ENCODE data around the gene SRP54.

SRP54 gene

DNA sequence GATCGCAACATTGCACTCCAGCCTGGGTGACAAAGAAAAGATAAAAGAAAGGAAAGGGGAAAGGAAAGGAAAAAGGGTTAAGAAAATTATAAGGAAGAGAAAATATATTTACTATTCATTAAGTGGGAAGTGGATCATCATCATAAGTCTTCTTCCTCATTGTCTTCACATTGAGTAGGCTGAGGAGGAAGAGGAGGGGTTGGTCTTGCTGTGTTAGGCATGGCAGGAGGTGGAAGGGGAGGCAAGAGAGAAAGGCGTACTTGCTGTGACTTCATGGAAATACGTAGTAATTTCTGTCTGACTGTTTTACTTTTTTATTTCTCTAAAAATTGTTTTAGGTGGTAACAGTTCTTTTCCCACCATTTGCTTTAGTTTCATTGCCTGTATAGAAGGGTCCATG lies 89.4 kb downstream of the SRP54 start:
- POLR2A ChIA-PET = no interaction called here
- TF ChIP-seq YY2 (tag by site-specific recombination; IDR thresholded peaks at IDR 0.05) = no peak
- no peak for TF ChIP-seq ZNF2 (tag by site-specific recombination; IDR thresholded peaks at IDR 0.05)
- TF ChIP-seq ZNF138 (tag by site-specific recombination; IDR thresholded peaks at IDR 0.05; ENCODE audit: borderline replicate concordance) = no peak
- TF ChIP-seq, protein P1, sequence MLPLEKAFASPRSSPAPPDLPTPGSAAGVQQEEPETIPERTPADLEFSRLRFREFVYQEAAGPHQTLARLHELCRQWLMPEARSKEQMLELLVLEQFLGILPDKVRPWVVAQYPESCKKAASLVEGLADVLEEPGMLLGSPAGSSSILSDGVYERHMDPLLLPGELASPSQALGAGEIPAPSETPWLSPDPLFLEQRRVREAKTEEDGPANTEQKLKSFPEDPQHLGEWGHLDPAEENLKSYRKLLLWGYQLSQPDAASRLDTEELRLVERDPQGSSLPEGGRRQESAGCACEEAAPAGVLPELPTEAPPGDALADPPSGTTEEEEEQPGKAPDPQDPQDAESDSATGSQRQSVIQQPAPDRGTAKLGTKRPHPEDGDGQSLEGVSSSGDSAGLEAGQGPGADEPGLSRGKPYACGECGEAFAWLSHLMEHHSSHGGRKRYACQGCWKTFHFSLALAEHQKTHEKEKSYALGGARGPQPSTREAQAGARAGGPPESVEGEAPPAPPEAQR (tag by site-specific recombination; IDR thresholded peaks at IDR 0.05) = no peak
- no peak for TF ChIP-seq ZNF677 (tag by site-specific recombination; IDR thresholded peaks at IDR 0.05)
- no peak for TF ChIP-seq SP7 (tag by site-specific recombination; IDR thresholded peaks at IDR 0.05)
- TF ChIP-seq ZNF600 (tag by site-specific recombination; IDR thresholded peaks at IDR 0.05) = no peak
- TF ChIP-seq ZNF132 (tag by site-specific recombination; IDR thresholded peaks at IDR 0.05; ENCODE audit: borderline replicate concordance) = no peak
- TF ChIP-seq, protein P2, sequence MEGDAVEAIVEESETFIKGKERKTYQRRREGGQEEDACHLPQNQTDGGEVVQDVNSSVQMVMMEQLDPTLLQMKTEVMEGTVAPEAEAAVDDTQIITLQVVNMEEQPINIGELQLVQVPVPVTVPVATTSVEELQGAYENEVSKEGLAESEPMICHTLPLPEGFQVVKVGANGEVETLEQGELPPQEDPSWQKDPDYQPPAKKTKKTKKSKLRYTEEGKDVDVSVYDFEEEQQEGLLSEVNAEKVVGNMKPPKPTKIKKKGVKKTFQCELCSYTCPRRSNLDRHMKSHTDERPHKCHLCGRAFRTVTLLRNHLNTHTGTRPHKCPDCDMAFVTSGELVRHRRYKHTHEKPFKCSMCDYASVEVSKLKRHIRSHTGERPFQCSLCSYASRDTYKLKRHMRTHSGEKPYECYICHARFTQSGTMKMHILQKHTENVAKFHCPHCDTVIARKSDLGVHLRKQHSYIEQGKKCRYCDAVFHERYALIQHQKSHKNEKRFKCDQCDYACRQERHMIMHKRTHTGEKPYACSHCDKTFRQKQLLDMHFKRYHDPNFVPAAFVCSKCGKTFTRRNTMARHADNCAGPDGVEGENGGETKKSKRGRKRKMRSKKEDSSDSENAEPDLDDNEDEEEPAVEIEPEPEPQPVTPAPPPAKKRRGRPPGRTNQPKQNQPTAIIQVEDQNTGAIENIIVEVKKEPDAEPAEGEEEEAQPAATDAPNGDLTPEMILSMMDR (tag by site-specific recombination; IDR thresholded peaks at IDR 0.05) = no peak
- TF ChIP-seq ZNF394 (tag by site-specific recombination; IDR thresholded peaks at IDR 0.05; ENCODE audit: borderline replicate concordance) = no peak
- TF ChIP-seq, protein P3, sequence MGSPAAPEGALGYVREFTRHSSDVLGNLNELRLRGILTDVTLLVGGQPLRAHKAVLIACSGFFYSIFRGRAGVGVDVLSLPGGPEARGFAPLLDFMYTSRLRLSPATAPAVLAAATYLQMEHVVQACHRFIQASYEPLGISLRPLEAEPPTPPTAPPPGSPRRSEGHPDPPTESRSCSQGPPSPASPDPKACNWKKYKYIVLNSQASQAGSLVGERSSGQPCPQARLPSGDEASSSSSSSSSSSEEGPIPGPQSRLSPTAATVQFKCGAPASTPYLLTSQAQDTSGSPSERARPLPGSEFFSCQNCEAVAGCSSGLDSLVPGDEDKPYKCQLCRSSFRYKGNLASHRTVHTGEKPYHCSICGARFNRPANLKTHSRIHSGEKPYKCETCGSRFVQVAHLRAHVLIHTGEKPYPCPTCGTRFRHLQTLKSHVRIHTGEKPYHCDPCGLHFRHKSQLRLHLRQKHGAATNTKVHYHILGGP (tag by site-specific recombination; IDR thresholded peaks at IDR 0.05) = no peak
- TF ChIP-seq ZNF174 (tag by site-specific recombination; IDR thresholded peaks at IDR 0.05) = no peak
- no peak for TF ChIP-seq ZNF311 (tag by site-specific recombination; IDR thresholded peaks at IDR 0.05; ENCODE audit: borderline replicate concordance)
- TF ChIP-seq SALL2 (tag by site-specific recombination; IDR thresholded peaks at IDR 0.05; ENCODE audit: borderline replicate concordance) = no peak
- TF ChIP-seq, protein P4, sequence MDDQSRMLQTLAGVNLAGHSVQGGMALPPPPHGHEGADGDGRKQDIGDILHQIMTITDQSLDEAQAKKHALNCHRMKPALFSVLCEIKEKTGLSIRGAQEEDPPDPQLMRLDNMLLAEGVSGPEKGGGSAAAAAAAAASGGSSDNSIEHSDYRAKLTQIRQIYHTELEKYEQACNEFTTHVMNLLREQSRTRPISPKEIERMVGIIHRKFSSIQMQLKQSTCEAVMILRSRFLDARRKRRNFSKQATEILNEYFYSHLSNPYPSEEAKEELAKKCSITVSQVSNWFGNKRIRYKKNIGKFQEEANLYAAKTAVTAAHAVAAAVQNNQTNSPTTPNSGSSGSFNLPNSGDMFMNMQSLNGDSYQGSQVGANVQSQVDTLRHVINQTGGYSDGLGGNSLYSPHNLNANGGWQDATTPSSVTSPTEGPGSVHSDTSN (CRISPR knock-in tag; IDR thresholded peaks at IDR 0.05) = no peak
- no peak for TF ChIP-seq KLF10 (tag by site-specific recombination; IDR thresholded peaks at IDR 0.05)
- no peak overlapping the region for H3K4me3 ChIP-seq (ENCODE audit: low read depth, low read length)
- H3K27ac ChIP-seq (ENCODE audit: extremely low read depth, low read depth, low read length) = no peak overlapping the region
- no peaks in the 10 kb centered on the region for H3K9me3 ChIP-seq (ENCODE audit: control insufficient read depth, insufficient read depth, low read depth, low read length)
- H3K36me3 ChIP-seq (ENCODE audit: control insufficient read depth in 2 of 2, insufficient read depth in 1 of 2, low read length in 2 of 2) = peaks cover 3 to 5% of the 10 kb centered on the region in 2 experiments; a peak in 2 of 3 replicates
- H3K4me1 ChIP-seq (ENCODE audit: control insufficient read depth, insufficient read depth, low read length) = no peaks in the 10 kb centered on the region
- CTCF ChIA-PET = no interaction called here

DNA sequence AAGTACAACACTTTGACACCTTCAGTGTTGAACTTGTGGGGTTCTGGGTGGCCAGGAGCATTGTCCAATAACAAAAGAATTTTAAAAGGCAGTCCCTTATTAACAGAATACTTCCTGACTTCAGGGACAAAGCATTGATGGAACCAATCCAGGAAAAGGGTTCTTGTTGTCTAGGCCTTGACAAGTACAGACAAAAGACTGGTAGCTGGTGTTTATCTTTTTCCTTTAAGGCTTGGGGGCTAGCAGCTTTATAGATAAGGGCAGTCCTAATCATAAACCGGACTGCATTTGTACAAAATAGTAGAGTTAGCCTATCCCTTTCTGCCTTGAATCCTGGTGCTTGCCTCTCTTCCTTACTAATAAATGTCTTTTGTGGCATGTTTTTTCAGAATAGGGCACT lies 90.7 kb downstream of the SRP54 start:
- ChIA-PET CTCF (no interaction called here), POLR2A (no interaction called here)
- peaks cover 3 to 8% of the 10 kb centered on the region in 2 experiments; a peak in 2 of 3 replicates for H3K36me3 ChIP-seq (ENCODE audit: control insufficient read depth in 2 of 2, insufficient read depth in 1 of 2, low read length in 2 of 2)
- H3K27ac ChIP-seq (ENCODE audit: extremely low read depth, low read depth, low read length) = no peak overlapping the region
- H3K9me3 ChIP-seq (ENCODE audit: control insufficient read depth, insufficient read depth, low read depth, low read length) = no peaks in the 10 kb centered on the region
- no peaks in the 10 kb centered on the region for H3K4me1 ChIP-seq (ENCODE audit: control insufficient read depth, insufficient read depth, low read length)
- H3K4me3 ChIP-seq (ENCODE audit: low read depth, low read length) = no peak overlapping the region
- TF ChIP-seq KLF1 (tag by site-specific recombination; IDR thresholded peaks at IDR 0.05) = no peak
- TF ChIP-seq ZBTB21 (tag by site-specific recombination; IDR thresholded peaks at IDR 0.05) = no peak
- no peak for TF ChIP-seq ZNF354C (tag by site-specific recombination; IDR thresholded peaks at IDR 0.05; ENCODE audit: borderline replicate concordance, low read depth)
- TF ChIP-seq KLF16 (tag by site-specific recombination; IDR thresholded peaks at IDR 0.05) = no peak
- TF ChIP-seq, protein P5, sequence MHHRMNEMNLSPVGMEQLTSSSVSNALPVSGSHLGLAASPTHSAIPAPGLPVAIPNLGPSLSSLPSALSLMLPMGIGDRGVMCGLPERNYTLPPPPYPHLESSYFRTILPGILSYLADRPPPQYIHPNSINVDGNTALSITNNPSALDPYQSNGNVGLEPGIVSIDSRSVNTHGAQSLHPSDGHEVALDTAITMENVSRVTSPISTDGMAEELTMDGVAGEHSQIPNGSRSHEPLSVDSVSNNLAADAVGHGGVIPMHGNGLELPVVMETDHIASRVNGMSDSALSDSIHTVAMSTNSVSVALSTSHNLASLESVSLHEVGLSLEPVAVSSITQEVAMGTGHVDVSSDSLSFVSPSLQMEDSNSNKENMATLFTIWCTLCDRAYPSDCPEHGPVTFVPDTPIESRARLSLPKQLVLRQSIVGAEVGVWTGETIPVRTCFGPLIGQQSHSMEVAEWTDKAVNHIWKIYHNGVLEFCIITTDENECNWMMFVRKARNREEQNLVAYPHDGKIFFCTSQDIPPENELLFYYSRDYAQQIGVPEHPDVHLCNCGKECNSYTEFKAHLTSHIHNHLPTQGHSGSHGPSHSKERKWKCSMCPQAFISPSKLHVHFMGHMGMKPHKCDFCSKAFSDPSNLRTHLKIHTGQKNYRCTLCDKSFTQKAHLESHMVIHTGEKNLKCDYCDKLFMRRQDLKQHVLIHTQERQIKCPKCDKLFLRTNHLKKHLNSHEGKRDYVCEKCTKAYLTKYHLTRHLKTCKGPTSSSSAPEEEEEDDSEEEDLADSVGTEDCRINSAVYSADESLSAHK (tag by site-specific recombination; IDR thresholded peaks at IDR 0.05) = no peak
- TF ChIP-seq WT1 (tag by site-specific recombination; IDR thresholded peaks at IDR 0.05) = no peak
- TF ChIP-seq ZNF239 (tag by site-specific recombination; IDR thresholded peaks at IDR 0.05) = no peak
- no peak for TF ChIP-seq ZNF521 (tag by site-specific recombination; IDR thresholded peaks at IDR 0.05)
- TF ChIP-seq, protein P6, sequence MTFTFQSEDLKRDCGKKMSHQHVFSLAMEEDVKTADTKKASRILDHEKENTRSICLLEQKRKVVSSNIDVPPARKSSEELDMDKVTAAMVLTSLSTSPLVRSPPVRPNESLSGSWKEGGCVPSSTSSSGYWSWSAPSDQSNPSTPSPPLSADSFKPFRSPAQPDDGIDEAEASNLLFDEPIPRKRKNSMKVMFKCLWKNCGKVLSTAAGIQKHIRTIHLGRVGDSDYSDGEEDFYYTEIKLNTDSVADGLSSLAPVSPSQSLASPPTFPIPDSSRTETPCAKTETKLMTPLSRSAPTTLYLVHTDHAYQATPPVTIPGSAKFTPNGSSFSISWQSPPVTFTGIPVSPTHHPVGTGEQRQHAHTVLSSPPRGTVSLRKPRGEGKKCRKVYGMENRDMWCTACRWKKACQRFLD (tag by site-specific recombination; IDR thresholded peaks at IDR 0.05) = no peak
- TF ChIP-seq ZNF202 (tag by site-specific recombination; IDR thresholded peaks at IDR 0.05; ENCODE audit: borderline replicate concordance) = no peak
- TF ChIP-seq ZNF776 (tag by site-specific recombination; IDR thresholded peaks at IDR 0.05; ENCODE audit: borderline replicate concordance) = no peak
- TF ChIP-seq PRDM1 (tag by site-specific recombination; IDR thresholded peaks at IDR 0.05) = no peak
